HepG2 (cell line): ENCODE results near the gene SF3A2. TPM values are rescaled to one million over a fixed set of nuclear protein-coding genes. Genes with fewer than 3 reads are reported as not detected.

Experiments
- GTF2F1 ChIP-seq: fragments of 150-350 bp; IDR thresholded peaks from 2 replicates; pipeline ENCODE4 v1.6.1; 2014; ENCODE audit warnings: low read length
- HMG20A ChIP-seq: IDR thresholded peaks from 2 replicates; pipeline ENCODE4 v1.6.1; 2016; ENCODE audit warnings: borderline replicate concordance
- MAFK ChIP-seq, 2 experiments: IDR thresholded peaks in 1 of 2; conservative IDR thresholded peaks in 1 of 2; 2 replicates each; pipeline ENCODE4 v1.6.1; 2011; ENCODE audit warnings: improper control_type of control experiment in 2 of 2, low read length in 2 of 2
- NFATC3 ChIP-seq: sonication (generic); formaldehyde crosslinking; IDR thresholded peaks from 2 replicates; pipeline ENCODE4 v1.5.1; 2020; ENCODE audit warnings: mild to moderate bottlenecking, missing genetic modification reagents
- NR1H2 ChIP-seq: sonication (generic); formaldehyde crosslinking; IDR thresholded peaks from 2 replicates; pipeline ENCODE4 v1.8.1; 2022; ENCODE audit warnings: low read depth, missing genetic modification reagents, borderline replicate concordance
- RFXANK ChIP-seq: IDR thresholded peaks from 2 replicates; pipeline ENCODE4 v1.6.1; 2016
- ZNF143 ChIP-seq: sonication (generic); formaldehyde crosslinking; IDR thresholded peaks from 2 replicates; pipeline ENCODE4 v1.4.0; 2020; ENCODE audit warnings: missing genetic modification reagents
- ZNF703 ChIP-seq: sonication (generic); formaldehyde crosslinking; IDR thresholded peaks from 2 replicates; pipeline ENCODE4 v1.5.1; 2020; ENCODE audit warnings: missing genetic modification reagents, mild to moderate bottlenecking, moderate library complexity, borderline replicate concordance
- ZSCAN31 ChIP-seq: sonication (generic); formaldehyde crosslinking; IDR thresholded peaks from 2 replicates; pipeline ENCODE4 v1.5.0; 2020; ENCODE audit warnings: low read depth, mild to moderate bottlenecking, missing genetic modification reagents
- polyA plus RNA-seq, 8 experiments: library from polyadenylated mRNA; depleted of rRNA in 3 of 8; stranded (reverse) in 7 of 8; unstranded in 1 of 8; fragments of >200 nt; fragmentation: Illumina TruSeq in 4 of 8; extraction: Trizol in 4 of 8; gene quantifications; 2 replicates each; pipeline versions ENCODE4 v1.2.1 to v1.2.3, GENCODE V29; 2011 to 2016; ENCODE audit warnings: low read depth in 4 of 8, missing spikeins in 1 of 8, mixed read lengths in 1 of 8; ENCODE audit not compliant: insufficient read depth in 1 of 8
- total RNA-seq, 5 experiments: library from RNA; depleted of rRNA; stranded (reverse); fragments of >200 nt; fragmentation: Illumina TruSeq; extraction: Trizol; gene quantifications; 2 replicates each; pipeline ENCODE4 v1.2.3, GENCODE V29; 2016; ENCODE audit warnings: low read depth in 1 of 5
- TF ChIP-seq, protein P1 (sequence below): sonication (generic); formaldehyde crosslinking; IDR thresholded peaks from 2 replicates; pipeline ENCODE4 v1.5.0; 2020; ENCODE audit warnings: missing genetic modification reagents
- TF ChIP-seq, protein P2 (sequence below): fragments of 450-650 bp; IDR thresholded peaks from 2 replicates; pipeline ENCODE4 v1.6.1; 2017; ENCODE audit warnings: mild to moderate bottlenecking
- TF ChIP-seq, protein P3 (sequence below): sonication (generic); formaldehyde crosslinking; IDR thresholded peaks from 2 replicates; pipeline ENCODE4 v1.4.0; 2020; ENCODE audit warnings: missing genetic modification reagents
- TF ChIP-seq, protein P4 (sequence below): sonication (generic); formaldehyde crosslinking; IDR thresholded peaks from 2 replicates; pipeline ENCODE4 v1.5.1; 2020; ENCODE audit warnings: mild to moderate bottlenecking, missing genetic modification reagents
- TF ChIP-seq, protein P5 (sequence below): sonication (generic); formaldehyde crosslinking; IDR thresholded peaks from 2 replicates; pipeline ENCODE4 v1.9.0; 2022; ENCODE audit warnings: missing genetic modification reagents, mild to moderate bottlenecking, borderline replicate concordance
- TF ChIP-seq, protein P6 (sequence below): sonication (generic); formaldehyde crosslinking; IDR thresholded peaks from 2 replicates; pipeline ENCODE4 v1.4.0; 2020; ENCODE audit warnings: missing genetic modification reagents

The SF3A2 gene
- total and polyA plus RNA-seq, 2 of the 13 experiments (the other 11 are each of a cell fraction or from before 2014, with no cell fraction given): 8.6 to 8.8 TPM

DNA sequence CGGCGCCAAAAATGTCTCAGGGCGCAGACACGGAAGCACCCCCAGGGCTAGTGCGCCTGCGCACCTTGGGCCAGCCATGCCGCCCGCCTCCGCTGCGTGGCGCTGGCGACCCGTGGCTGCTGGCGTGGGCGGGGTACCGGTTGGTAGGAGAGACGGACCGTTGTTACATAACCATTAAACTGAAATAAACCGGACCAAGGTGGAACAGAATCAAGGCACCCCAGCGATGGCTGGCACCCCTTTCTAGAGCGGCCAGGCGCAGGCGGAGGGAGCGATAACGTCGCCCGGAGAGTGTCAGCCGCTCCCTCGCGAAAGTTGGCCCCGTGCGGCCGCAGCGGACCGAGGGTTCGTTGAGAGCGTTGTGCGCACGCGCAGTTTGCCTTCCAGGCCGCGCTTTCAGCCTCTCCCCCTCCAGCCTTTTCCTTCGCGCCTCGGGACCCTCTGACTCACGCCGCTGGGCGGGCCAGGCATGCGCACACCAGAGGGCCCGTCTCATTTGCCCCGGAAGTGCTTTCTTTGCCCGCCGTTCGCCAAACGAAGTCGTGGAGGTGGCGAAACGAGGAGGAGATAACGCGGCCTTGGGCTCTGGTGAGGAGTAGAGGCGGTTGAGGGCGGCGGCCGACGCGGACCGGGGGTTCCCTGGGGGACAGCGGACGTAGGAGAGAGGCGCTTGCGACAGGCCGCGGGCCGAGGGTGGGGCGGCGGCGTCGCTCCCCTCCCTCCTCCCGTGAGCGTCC is at the start of gene SF3A2, which contains the start of gene PLEKHJ1 (continued):
- TF ChIP-seq, protein P1, sequence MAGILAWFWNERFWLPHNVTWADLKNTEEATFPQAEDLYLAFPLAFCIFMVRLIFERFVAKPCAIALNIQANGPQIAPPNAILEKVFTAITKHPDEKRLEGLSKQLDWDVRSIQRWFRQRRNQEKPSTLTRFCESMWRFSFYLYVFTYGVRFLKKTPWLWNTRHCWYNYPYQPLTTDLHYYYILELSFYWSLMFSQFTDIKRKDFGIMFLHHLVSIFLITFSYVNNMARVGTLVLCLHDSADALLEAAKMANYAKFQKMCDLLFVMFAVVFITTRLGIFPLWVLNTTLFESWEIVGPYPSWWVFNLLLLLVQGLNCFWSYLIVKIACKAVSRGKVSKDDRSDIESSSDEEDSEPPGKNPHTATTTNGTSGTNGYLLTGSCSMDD (CRISPR knock-in tag): no peak
- no peak; the same call in 1 of the 2 replicates for TF ChIP-seq ZSCAN31 (CRISPR knock-in tag)
- TF ChIP-seq ZNF143: peak; percentile 23; the same call in 1 of the 2 replicates
- TF ChIP-seq, protein P2, sequence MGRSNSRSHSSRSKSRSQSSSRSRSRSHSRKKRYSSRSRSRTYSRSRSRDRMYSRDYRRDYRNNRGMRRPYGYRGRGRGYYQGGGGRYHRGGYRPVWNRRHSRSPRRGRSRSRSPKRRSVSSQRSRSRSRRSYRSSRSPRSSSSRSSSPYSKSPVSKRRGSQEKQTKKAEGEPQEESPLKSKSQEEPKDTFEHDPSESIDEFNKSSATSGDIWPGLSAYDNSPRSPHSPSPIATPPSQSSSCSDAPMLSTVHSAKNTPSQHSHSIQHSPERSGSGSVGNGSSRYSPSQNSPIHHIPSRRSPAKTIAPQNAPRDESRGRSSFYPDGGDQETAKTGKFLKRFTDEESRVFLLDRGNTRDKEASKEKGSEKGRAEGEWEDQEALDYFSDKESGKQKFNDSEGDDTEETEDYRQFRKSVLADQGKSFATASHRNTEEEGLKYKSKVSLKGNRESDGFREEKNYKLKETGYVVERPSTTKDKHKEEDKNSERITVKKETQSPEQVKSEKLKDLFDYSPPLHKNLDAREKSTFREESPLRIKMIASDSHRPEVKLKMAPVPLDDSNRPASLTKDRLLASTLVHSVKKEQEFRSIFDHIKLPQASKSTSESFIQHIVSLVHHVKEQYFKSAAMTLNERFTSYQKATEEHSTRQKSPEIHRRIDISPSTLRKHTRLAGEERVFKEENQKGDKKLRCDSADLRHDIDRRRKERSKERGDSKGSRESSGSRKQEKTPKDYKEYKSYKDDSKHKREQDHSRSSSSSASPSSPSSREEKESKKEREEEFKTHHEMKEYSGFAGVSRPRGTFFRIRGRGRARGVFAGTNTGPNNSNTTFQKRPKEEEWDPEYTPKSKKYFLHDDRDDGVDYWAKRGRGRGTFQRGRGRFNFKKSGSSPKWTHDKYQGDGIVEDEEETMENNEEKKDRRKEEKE: no peak
- peak; percentile 57; the same call in 1 of the 2 replicates for TF ChIP-seq ZNF703
- TF ChIP-seq RFXANK: peak; percentile 73; the same call in 1 of the 2 replicates
- TF ChIP-seq MAFK (conservative IDR thresholded peaks at IDR 0.05 in 1 of 2, IDR thresholded peaks at IDR 0.05 in 1 of 2; ENCODE audit: low read length in 2 of 2): 0 out of 4 replicates have a peak, but pooled peaks of 1 of the 2 experiments have one; percentile 0
- no peak for TF ChIP-seq HMG20A (CRISPR knock-in tag)
- TF ChIP-seq, protein P3, sequence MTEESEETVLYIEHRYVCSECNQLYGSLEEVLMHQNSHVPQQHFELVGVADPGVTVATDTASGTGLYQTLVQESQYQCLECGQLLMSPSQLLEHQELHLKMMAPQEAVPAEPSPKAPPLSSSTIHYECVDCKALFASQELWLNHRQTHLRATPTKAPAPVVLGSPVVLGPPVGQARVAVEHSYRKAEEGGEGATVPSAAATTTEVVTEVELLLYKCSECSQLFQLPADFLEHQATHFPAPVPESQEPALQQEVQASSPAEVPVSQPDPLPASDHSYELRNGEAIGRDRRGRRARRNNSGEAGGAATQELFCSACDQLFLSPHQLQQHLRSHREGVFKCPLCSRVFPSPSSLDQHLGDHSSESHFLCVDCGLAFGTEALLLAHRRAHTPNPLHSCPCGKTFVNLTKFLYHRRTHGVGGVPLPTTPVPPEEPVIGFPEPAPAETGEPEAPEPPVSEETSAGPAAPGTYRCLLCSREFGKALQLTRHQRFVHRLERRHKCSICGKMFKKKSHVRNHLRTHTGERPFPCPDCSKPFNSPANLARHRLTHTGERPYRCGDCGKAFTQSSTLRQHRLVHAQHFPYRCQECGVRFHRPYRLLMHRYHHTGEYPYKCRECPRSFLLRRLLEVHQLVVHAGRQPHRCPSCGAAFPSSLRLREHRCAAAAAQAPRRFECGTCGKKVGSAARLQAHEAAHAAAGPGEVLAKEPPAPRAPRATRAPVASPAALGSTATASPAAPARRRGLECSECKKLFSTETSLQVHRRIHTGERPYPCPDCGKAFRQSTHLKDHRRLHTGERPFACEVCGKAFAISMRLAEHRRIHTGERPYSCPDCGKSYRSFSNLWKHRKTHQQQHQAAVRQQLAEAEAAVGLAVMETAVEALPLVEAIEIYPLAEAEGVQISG (CRISPR knock-in tag): peak; percentile 89
- no peak for TF ChIP-seq GTF2F1
- peak; percentile 99 for TF ChIP-seq NFATC3 (CRISPR knock-in tag)
- TF ChIP-seq, protein P4, sequence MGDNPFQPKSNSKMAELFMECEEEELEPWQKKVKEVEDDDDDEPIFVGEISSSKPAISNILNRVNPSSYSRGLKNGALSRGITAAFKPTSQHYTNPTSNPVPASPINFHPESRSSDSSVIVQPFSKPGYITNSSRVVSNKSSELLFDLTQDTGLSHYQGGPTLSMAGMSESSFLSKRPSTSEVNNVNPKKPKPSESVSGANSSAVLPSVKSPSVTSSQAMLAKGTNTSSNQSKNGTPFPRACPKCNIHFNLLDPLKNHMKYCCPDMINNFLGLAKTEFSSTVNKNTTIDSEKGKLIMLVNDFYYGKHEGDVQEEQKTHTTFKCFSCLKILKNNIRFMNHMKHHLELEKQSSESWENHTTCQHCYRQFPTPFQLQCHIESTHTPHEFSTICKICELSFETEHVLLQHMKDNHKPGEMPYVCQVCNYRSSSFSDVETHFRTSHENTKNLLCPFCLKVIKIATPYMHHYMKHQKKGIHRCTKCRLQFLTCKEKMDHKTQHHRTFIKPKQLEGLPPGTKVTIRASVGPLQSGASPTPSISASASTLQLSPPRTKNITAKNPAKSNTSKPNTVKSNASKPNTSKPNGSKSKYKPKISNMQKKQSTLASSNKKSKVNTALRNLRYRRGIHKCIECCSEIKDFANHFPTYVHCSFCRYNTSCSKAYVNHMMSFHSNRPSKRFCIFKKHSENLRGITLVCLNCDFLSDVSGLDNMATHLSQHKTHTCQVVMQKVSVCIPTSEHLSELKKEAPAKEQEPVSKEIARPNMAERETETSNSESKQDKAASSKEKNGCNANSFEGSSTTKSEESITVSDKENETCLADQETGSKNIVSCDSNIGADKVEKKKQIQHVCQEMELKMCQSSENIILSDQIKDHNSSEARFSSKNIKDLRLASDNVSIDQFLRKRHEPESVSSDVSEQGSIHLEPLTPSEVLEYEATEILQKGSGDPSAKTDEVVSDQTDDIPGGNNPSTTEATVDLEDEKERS (CRISPR knock-in tag): peak; percentile 96
- TF ChIP-seq, protein P5, sequence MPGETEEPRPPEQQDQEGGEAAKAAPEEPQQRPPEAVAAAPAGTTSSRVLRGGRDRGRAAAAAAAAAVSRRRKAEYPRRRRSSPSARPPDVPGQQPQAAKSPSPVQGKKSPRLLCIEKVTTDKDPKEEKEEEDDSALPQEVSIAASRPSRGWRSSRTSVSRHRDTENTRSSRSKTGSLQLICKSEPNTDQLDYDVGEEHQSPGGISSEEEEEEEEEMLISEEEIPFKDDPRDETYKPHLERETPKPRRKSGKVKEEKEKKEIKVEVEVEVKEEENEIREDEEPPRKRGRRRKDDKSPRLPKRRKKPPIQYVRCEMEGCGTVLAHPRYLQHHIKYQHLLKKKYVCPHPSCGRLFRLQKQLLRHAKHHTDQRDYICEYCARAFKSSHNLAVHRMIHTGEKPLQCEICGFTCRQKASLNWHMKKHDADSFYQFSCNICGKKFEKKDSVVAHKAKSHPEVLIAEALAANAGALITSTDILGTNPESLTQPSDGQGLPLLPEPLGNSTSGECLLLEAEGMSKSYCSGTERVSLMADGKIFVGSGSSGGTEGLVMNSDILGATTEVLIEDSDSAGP: peak; percentile 97; the same call in 1 of the 2 replicates
- TF ChIP-seq, protein P6, sequence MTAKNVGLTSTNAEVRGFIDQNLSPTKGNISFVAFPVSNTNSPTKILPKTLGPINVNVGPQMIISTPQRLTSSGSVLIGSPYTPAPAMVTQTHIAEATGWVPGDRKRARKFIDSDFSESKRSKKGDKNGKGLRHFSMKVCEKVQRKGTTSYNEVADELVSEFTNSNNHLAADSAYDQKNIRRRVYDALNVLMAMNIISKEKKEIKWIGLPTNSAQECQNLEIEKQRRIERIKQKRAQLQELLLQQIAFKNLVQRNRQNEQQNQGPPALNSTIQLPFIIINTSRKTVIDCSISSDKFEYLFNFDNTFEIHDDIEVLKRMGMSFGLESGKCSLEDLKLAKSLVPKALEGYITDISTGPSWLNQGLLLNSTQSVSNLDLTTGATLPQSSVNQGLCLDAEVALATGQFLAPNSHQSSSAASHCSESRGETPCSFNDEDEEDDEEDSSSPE (CRISPR knock-in tag): peak; percentile 99
- peak; percentile 93 for TF ChIP-seq NR1H2
